ENCODE measurements around the gene BAZ2A.

The BAZ2A gene

GRCh38 chr12:56634837-56635791, 5.0 kb upstream of the BAZ2A start:
- DNase-seq = peak; percentile 73

- peak; percentile 36 for DNase-seq
Measured at GRCh38 chr12:56634242-56634836, 4.2 kb upstream of the BAZ2A start.

GRCh38 chr12:56633468-56634241, 3.5 kb upstream of the BAZ2A start:
- no peak for DNase-seq

- DNase-seq = no peak
Measured at GRCh38 chr12:56632701-56633467, 2.8 kb upstream of the BAZ2A start.

DNA sequence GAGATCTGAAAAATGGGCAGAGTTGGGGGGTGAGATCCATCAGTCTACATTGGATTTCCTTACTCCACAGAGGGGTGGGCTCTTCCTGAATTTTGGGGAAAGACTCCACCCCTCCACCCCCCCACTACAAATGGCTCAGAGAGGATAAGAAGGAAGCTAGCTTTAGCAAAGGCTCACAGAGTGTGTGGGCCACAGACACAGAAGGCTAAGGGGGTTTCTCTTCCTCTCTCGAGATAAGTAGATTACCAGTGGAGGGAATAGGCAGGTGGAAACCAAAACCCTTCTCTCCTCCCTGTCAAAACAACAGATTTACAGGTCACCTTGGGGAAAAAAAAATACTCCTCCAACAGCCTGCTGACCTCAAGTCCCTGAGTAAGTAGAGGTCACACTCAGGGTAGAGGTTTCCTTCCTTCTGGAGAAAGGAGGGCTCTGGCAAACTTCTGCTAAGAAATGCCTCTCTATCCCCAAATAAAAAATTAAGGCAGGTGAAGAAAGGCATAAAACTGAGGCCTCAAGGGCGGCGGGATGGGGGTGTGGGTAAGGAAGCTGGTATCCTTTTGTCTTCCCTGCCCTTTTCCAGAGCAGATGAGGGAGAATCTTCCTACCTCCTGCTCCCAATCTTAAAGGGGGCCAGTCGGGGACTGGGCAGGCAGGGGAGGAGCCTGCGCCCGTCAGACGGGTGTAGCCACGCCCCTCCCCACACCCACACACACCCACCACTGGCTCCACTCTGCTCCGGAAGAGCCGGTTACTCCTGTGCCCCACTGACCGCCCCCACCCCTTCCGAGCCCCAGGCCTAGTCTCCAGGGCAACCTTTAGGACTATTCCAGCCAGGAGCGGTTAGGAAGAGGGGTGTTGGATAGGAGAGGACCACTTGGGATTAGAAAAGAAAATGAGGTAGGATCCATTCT, 1.9 kb upstream of the BAZ2A start:
- peak; percentile 65 for DNase-seq

- DNase-seq = peak; percentile 54
Measured at GRCh38 chr12:56629459-56630179, 507 bp downstream of the BAZ2A start.

- peak; percentile 61 for DNase-seq
Measured at GRCh38 chr12:56628671-56629458, 1.3 kb downstream of the BAZ2A start.

DNA sequence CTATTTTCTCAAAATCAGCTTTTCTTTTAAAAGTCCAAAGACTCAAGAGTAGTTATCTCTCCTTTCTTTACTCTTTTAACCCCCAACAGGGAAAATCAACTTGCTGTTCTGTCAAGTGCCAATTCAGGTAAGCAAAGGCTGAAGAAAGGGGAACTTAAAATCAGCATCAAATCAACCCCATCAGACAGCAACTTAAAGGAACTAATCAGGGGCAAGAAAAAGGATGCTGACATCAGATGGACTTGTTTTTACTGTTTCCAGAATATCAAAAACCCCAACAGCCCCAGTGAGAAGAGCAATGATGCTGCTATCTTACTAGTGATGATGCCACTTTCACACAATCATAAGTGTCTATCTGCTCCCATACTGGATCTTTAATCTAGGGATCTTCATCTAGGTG, 3.4 kb downstream of the BAZ2A start:
- DNase-seq = no peak

DNA sequence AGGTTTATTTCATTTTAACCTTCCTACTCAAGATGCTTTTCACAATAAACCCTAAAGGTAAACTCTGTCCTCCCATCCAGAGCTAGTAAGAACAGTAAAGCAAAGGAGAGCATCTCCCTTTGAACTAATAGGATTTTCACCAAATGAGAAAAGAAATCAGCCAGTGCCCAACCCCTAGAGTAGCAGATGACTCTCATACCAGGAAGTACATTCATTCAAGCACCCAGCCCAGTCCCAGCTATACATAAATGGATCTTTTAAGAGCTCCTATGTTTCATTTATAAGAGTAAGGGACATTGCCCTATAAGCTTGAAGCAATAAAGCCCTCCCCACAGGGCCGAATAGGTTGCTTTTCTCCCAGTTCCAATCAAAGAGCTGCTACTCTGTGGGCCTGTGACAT, 7.6 kb downstream of the BAZ2A start:
- no peak for DNase-seq

GRCh38 chr12:56616925-56617324, 13.2 kb downstream of the BAZ2A start:
- DNase-seq = no peak

DNA sequence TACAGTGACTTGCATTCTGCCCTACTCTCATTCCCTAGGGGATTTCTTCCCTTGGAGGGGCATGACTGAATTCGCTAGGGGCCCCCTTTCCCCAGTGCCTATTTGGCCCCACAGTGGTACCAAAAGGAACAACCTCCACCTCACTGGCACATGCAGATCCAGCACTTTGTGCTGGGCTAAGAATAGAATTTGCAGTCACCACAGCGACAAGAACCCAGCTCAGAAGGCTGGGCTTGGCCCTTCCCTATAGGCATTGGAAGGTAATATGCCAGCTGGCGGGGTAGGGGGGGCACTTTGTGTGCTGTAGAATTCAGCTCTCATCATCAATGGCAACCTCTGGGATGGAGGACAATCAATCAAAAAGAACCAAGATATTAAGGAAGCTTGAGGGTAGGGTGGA, 13.9 kb downstream of the BAZ2A start:
- DNase-seq = no peak

DNA sequence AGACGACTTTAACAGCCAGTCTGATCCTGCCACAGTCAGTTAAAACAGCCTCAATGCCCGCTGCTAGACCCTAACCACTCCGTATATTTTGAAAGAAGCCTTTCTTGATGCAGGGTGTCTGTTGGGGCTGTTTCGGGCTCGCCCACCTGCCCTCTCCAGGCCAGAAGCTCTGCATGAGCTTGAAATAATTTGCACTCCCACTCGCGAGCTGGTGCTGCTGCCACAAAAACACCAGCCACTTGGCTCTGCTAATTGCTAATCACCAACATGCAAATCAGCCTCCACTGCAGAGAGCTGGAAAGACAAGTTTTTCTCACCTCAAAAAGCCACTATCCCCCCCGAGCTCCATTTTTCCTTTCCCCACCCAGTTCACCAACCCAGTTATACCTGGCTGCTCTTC, 15.5 kb downstream of the BAZ2A start:
- no peak for DNase-seq

- no peak for DNase-seq
Measured at GRCh38 chr12:56604355-56604754, 25.8 kb downstream of the BAZ2A start.

DNA sequence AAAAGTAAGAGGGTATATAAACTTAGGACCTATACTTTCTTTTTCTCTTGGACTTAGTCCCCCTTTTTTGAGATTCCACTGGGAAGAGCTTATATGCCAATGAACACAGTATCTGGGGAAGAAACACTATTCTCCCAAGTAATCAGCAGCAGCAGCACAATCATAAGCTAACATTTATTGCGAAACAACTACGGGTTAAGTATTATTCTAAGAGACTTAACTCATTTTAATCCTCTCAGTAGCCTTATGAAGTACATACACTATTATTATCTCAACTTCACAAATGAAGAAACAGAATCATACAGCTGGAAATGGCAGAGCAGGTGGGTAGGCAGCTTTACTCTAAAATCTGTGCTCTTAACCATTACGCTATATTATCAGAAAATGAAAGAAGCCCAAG, 27.9 kb downstream of the BAZ2A start:
- no peak for DNase-seq

GRCh38 chr12:56601503-56601902, 28.6 kb downstream of the BAZ2A start:
- peak; percentile 31 for DNase-seq

DNA sequence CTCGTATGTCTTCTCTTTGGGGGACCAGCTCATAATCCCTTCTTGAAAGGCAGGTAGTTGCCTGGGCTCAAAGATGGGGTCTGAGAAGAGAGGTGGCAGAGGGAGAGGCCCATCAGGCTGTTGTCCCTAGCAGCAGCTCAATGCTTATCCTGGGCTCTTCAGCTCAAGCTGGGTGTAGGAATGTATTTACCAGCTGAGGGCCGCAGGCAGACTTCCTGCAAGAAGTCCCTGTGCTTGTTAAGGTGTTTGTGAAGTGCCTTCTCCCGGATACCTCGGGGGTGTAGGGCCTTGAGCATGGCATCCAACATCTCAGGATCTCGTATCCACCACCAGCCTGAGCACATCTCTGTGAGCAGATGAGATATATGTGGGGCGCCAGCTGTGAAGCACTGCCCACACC, 29.4 kb downstream of the BAZ2A start:
- no peak for DNase-seq

- DNase-seq = no peak
Measured at GRCh38 chr12:56599797-56600196, 30.3 kb downstream of the BAZ2A start.

DNA sequence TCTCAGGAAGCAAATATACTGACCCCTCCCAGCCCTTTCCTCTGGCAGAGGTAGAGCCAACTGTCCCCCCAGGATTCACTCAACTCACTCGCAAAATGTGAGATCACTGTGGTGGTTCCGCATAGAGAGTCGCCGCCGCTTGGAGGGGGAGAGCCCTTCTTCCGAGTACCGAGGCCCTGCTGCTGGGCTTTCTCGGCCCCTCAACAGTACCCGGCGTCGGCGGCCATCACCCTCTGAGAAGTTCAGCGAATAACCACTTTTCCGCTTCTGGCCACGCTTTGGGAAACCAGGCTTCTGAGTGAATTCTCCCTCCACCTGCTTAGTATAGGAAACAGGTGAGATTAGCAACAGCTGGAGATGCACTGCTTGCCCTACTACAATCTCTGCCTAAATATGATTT, 31.1 kb downstream of the BAZ2A start:
- no peak for DNase-seq

DNA sequence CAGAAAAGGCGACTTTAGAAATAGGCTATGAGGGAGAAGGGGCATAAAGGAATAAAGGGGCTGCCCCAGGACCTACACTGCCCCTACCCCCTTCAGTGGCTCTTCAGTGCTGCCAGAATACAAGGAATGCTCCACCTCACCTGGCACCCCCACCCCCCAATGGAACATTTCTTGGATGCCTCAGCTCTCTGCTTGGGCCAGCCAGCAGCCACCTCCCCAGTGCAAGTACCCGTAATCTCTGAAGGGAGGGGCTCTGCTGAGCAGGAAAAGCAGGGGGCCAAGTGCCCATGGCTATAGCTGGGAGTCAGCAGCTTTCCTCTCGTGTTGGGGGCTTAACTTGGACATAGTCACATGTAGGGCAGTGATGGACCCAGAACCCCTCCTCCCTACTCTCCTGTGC, 33.3 kb downstream of the BAZ2A start:
- no peak for DNase-seq

Data from activated T-cell treated with anti-CD3 and anti-CD28 coated beads, Interleukin-2, amount 50 U/mL, for 1 hour (primary cell).